ENCODE results near the gene CAPNS1. TPM values are rescaled to one million over a fixed set of nuclear protein-coding genes. Genes with fewer than 3 reads are reported as not detected.

Gene CAPNS1
- total RNA-seq, 1 experiment from 2014 or later = 577 TPM

GRCh38 chr19:36152019-36152351 lies 12.1 kb downstream of the CAPNS1 start:
- Histone ChIP-seq H3K27ac (ENCODE audit: low read depth, low read length, poor library complexity, severe bottlenecking) (no peak overlapping the region), H3K27me3 (replicated peaks; ENCODE audit: insufficient read depth, low read depth, low read length, poor library complexity) (no peaks in the 10 kb centered on the region), H3K9me3 (ENCODE audit: low read depth, low read length, poor library complexity, severe bottlenecking) (no peaks in the 10 kb centered on the region), H3K4me3 (ENCODE audit: low read depth, low read length, poor library complexity, severe bottlenecking) (no peak overlapping the region), H3K4me1 (ENCODE audit: insufficient read depth, low read length, poor library complexity, severe bottlenecking) (no peaks in the 10 kb centered on the region), H3K36me3 (ENCODE audit: insufficient read depth, low read length, poor library complexity, severe bottlenecking) (peaks cover 28% of the 10 kb centered on the region)
- BruUV-seq (replicated peaks) = no TSS peak
- DNase-seq (ENCODE audit: low spot score) = no peak
- CTCF ChIA-PET = no interaction called here
- intact Hi-C loops (cut with micrococcal nuclease; ENCODE audit: unreplicated experiment) = no loop called here
- TF ChIP-seq EZH2 (IDR thresholded peaks at IDR 0.05; ENCODE audit: borderline replicate concordance, low read depth, low read length, poor library complexity, severe bottlenecking) = no peak
- TF ChIP-seq, protein P1, sequence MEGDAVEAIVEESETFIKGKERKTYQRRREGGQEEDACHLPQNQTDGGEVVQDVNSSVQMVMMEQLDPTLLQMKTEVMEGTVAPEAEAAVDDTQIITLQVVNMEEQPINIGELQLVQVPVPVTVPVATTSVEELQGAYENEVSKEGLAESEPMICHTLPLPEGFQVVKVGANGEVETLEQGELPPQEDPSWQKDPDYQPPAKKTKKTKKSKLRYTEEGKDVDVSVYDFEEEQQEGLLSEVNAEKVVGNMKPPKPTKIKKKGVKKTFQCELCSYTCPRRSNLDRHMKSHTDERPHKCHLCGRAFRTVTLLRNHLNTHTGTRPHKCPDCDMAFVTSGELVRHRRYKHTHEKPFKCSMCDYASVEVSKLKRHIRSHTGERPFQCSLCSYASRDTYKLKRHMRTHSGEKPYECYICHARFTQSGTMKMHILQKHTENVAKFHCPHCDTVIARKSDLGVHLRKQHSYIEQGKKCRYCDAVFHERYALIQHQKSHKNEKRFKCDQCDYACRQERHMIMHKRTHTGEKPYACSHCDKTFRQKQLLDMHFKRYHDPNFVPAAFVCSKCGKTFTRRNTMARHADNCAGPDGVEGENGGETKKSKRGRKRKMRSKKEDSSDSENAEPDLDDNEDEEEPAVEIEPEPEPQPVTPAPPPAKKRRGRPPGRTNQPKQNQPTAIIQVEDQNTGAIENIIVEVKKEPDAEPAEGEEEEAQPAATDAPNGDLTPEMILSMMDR (conservative IDR thresholded peaks at IDR 0.05; ENCODE audit: low read depth, low read length) = no peak
- POLR2A ChIA-PET (ENCODE audit: low non-redundant PET) = no interaction called here

DNA sequence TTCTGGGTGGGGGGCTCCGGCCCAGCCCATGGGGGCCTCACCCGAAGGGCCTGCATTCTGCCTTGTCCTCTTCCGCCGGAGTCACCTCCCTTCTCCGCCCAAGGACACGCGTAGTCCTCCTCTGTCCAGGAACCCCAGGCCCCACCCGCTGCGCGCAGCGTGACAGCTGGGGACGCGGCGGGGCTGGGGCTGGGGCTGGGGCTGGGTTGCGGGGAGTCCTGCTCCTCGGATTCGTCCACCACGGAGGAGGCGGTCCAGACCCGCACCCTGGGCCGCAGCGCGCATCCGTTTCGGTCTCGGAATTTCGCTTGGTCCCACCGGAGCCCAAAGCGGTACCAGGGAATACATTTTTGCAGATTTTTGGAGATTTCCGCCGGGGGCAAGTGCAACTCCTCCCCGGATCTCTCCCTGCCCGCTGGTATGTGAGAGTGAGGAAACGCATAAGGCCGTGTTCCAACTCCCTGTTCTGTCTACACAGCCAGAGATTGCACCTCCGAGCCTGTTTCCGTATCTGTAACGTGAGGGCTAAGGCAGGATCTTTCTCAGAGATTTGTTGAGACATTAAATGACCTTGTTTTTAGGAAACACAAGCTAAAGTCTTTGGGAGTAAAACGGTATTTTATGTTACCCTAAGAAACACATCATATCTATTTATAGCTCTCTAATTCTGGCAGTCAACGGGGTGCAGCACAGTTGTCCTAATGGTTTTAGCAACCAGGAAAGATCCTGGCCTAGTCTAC lies 12.7 kb downstream of the CAPNS1 start, which contains the start of gene COX7A1:
Gene COX7A1 (minus strand): TSS at position 96 of the 740 bp plus-strand sequence. CDS start 40 bp downstream, at position 56.
- BruUV-seq (replicated peaks) = no TSS peak
- Histone ChIP-seq H3K27me3 (replicated peaks; ENCODE audit: insufficient read depth, low read depth, low read length, poor library complexity) (no peaks in the 10 kb centered on the region), H3K4me1 (ENCODE audit: insufficient read depth, low read length, poor library complexity, severe bottlenecking) (no peaks in the 10 kb centered on the region), H3K36me3 (ENCODE audit: insufficient read depth, low read length, poor library complexity, severe bottlenecking) (peaks cover 25% of the 10 kb centered on the region), H3K27ac (ENCODE audit: low read depth, low read length, poor library complexity, severe bottlenecking) (no peak within 1 kb of the TSS), H3K4me3 (ENCODE audit: low read depth, low read length, poor library complexity, severe bottlenecking) (no peak within 1 kb of the TSS), H3K9me3 (ENCODE audit: low read depth, low read length, poor library complexity, severe bottlenecking) (no peaks in the 10 kb centered on the region)
- TF ChIP-seq, protein P1 (conservative IDR thresholded peaks at IDR 0.05; ENCODE audit: low read depth, low read length) = no peak
- no peak for TF ChIP-seq EZH2 (IDR thresholded peaks at IDR 0.05; ENCODE audit: borderline replicate concordance, low read depth, low read length, poor library complexity, severe bottlenecking)
- CTCF ChIA-PET = interaction anchor here (0.6 kb wide), 1 partner anchor 41 kb away, joined by 5 read pairs; no protein-coding TSS in a partner anchor
- intact Hi-C loops (cut with micrococcal nuclease; ENCODE audit: unreplicated experiment) = no loop called here
- POLR2A ChIA-PET (ENCODE audit: low non-redundant PET) = no interaction called here
- DNase-seq (ENCODE audit: low spot score) = no peak

- no peaks in the 10 kb centered on the region for H3K4me1 ChIP-seq (ENCODE audit: insufficient read depth, low read length, poor library complexity, severe bottlenecking)
- CTCF ChIA-PET = interaction anchor here (0.6 kb wide), 1 partner anchor 41 kb away, joined by 5 read pairs; no protein-coding TSS in a partner anchor
- H3K27ac ChIP-seq (ENCODE audit: low read depth, low read length, poor library complexity, severe bottlenecking) = no peak overlapping the region
- no peak overlapping the region for H3K4me3 ChIP-seq (ENCODE audit: low read depth, low read length, poor library complexity, severe bottlenecking)
- POLR2A ChIA-PET (ENCODE audit: low non-redundant PET) = no interaction called here
- H3K9me3 ChIP-seq (ENCODE audit: low read depth, low read length, poor library complexity, severe bottlenecking) = no peaks in the 10 kb centered on the region
- peaks cover 20% of the 10 kb centered on the region for H3K36me3 ChIP-seq (ENCODE audit: insufficient read depth, low read length, poor library complexity, severe bottlenecking)
- DNase-seq (ENCODE audit: low spot score) = no peak
- TF ChIP-seq EZH2 (IDR thresholded peaks at IDR 0.05; ENCODE audit: borderline replicate concordance, low read depth, low read length, poor library complexity, severe bottlenecking) = no peak
- TF ChIP-seq, protein P1 (conservative IDR thresholded peaks at IDR 0.05; ENCODE audit: low read depth, low read length) = no peak
- intact Hi-C loops (cut with micrococcal nuclease; ENCODE audit: unreplicated experiment) = no loop called here
- BruUV-seq (replicated peaks) = no TSS peak
- no peaks in the 10 kb centered on the region for H3K27me3 ChIP-seq (replicated peaks; ENCODE audit: insufficient read depth, low read depth, low read length, poor library complexity)
Observed at GRCh38 chr19:36153126-36153525, 13.3 kb downstream of the CAPNS1 start.
